GM19025 (cell line): ENCODE measurements around the gene MORN1.

ENCODE experiments used
- ATAC-seq: cut with Tn5 transposase; IDR thresholded peaks from one replicate; pipeline ENCODE4 v1.9.1; 2021; ENCODE audit warnings: mild to moderate bottlenecking, low read depth, moderate library complexity; ENCODE audit not compliant: unreplicated experiment

MORN1 gene

DNA sequence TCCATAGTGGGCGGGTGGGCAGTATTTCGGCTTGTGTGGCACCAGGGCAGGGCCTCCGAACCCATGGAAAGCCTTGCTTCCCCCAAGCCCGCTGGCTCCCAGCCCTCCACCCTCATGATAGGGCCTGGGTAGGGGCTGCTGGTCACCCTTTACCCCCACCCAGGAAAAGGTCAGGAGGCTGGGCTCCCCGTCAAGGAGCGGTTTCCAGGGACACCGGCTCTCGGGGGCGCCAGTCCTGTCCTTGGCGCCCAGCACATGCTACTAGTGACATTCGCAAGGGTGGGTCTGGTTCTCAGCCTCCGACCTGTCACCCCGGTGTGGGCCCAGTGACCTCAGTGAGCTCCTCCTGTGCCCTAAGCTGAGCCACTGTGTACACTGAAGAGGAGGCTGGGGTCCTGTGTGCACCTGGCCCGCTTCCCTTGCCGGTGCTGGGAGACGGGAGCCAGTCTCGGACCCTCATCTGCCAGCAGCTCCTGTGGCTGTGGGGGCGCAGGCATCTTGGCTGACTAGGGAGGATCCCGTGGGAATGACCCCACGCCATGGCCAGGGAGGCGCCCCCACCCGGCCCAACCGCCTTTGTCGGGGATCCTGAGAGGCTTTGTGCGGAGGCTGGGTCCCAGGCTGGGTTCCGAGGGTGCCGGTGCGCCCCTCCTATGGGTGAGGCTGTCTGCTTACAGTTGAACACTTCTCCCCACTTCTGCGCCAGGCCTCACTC is 108.6 kb downstream of the MORN1 start:
- no peak for ATAC-seq

GRCh38 chr1:2279817-2280216 is 111.5 kb downstream of the MORN1 start:
- ATAC-seq = no peak

DNA sequence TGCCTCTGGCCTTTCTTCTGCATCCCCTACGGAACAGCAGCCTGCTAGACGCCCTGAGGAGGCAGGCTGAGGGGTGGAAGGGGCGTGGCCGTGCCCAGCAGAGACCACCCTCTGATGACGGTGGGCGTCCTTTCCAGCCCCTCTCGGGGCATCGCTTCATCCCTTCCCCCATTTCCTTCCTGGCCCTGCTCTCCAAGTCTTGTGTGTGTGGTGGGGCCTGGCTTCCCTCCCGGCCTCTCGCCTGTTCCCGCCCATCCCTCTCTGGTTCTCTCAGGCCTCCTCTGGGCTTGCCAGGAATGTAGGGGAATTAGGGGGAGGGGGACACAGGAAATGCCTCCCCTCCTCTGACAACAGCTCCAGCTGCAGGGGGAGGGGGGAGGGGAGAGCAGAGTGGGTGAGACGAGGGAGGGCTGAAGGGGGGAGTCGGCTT is 112.1 kb downstream of the MORN1 start:
- ATAC-seq = no peak

DNA sequence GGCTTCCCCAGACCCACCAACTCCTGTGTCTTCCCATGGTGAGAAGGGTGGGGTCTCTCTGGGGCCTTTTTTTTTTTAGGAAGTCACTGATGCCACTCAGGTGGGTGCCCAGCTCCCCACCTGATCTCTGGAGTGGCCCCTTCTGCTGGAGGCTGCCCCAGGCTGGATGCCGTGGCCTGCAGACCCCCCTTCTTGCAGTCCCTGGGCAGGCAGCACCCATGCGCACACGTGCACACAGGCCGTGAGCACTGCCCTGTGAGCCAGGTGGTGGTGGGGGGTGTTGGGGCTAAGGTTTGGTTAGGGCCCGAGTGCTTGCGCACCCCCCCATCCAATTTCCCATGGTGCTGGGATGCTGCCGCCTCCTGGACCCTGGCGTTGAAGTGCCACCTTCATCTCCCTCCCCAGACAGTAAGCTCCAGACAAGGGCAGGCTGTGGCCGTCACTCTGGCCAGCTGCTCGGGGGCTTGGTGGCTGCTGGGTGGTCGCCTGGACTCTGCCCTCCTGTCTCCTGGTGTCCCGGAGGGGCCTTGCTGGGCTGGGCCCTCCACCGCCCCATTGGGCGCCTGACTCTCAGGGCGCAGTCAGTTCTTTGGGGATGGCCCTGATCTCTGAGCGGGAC is 112.7 kb downstream of the MORN1 start:
- ATAC-seq = no peak

DNA sequence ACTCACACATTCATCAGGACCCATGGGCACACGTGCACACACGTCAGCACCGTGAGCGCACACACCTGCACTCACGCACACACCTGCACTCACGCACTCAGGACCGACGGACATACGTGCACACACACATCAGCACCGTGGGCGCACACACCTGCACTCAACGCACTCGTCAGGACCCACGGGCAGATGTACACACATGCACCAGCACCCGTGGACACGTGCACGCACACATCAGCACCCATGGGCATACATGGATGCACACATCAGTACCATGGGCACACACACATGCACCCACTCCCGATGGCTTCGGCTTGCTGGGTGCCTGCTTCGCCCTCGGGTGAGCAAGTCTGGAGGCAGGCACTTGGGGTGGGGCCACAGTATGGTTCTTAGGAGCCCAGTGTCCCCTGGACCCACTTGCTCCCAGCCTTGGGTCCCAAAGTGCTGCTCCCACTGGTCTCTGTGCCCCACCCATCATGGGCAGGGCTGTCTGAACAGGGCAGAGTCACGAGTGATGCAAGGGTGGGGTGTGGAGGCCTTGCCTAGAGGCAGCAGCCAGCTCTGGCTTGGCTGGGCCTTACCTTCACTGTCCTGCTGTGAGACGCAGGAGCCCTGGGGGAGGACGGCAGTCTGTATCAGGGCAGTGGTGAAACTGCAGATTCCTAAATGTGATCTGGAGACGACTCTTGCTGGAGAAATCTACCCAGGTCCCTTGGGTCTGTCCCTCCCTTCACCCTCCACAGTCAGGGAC is 113.4 kb downstream of the MORN1 start:
- no peak for ATAC-seq

DNA sequence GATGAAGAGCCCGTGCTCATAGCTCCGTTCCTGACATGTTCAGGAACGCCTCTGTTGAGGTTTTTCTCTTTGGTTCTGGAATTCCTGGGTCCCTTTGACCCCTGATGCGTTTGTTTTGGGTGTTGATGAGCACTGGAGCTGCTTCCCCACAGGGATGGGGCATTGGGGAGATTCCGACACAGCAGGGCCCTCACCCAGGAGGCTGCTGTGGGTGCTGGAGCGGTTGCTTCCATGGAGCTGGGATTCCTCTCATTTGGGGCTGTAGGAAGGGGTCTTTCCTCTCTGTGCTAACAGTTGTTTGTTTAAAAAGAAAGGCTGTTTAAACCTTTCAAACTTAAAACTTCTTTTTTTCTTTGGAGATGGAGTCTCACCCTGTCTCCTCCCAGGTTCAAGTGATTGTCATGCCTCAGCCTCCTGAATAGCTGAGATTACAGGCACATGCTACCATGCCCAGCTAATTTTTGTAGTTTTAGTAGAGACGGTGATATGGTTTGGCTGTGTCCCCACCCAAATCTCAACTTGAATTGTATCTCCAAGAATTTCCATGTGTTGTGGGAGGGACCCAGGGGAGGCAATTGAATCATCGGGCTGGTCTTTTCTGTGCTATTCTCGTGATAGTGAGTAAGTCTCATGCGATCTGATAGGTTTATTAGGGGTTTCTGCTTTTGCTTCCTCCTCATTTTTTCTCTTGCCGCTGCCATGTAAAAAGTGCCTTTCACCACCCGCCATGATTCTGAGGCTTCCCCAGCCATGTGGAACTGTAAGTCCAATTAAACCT is 114.4 kb downstream of the MORN1 start:
- no peak for ATAC-seq

- ATAC-seq = no peak
Observed at GRCh38 chr1:2275796-2276536, 115.4 kb downstream of the MORN1 start.

DNA sequence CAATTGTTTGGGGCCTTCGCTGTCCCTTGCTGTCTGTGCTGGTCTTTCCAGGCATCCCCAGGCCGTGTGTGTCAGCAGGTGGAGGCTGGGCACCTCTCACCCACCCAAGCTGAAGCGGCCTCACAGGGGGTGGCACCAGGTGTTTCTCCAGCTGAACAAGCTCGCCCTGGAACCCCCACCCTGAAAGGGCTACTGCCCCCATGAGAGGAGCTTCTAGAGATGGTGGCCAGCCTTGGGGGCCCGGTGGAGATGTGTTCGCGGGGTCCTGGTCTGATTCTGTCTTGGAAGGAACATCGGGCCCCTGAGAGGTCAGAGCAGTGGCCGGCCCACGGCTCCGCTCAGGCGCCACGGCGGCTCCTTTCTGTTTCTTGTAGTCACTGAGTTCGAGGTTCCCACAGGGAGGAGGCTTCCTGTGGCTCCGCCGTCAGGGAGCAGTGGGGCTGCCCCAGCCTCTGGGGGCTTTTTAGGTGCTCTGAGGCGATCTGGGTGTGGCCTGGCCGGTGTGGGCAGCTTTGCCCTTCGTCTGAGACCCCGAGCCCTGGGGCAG is 116.4 kb downstream of the MORN1 start:
- ATAC-seq = no peak

- ATAC-seq = no peak
Observed at GRCh38 chr1:2274231-2274928, 117.0 kb downstream of the MORN1 start.

- ATAC-seq = no peak
Observed at GRCh38 chr1:2273401-2274090, 117.8 kb downstream of the MORN1 start.

DNA sequence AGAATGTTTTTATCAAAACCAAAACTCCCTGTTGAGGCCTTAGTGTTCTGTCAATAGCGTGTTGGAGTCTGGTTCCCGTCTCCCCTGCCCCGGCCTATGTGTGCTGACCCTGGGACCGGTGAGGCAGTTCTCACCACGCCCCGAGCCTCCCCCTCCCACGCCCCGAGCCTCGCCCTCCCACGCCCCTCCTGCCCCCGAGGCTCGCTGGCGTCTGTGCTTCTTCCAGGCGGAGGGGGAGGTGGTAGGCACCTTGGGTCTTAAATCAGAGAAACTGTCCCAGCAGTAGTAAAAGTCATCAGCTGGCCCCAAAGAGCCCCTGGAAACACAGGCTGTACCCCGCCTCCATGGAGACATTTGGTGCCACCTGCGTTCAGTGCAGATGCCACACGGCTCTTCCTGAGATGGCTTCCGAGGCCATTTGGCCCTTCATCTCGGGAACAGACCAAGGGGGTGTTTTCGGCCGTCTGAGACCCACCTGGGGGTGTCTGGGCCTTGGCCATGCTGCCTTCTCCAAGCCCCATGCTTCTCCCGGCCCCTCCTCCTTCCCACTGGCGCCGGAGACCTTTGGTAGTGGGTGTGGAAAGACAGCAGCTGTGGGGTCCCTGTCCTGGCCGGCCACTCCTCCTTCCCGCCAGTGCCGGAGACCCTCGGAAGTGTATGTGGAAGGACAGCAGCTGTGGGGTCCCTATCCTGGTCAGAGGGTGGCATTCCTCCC is 118.5 kb downstream of the MORN1 start:
- no peak for ATAC-seq

- ATAC-seq = no peak
Observed at GRCh38 chr1:2271841-2272655, 119.3 kb downstream of the MORN1 start.
